T follicular helper cell (primary cell): ENCODE data around the gene BCL7A.

Experiments
- DNase-seq: peaks from one replicate; pipeline ENCODE4 v3.0.0-alpha.2; 2020; ENCODE audit warnings: low read depth

The BCL7A gene

GRCh38 chr12:122001466-122002209 lies 20.0 kb upstream of the BCL7A start:
- no peak for DNase-seq

GRCh38 chr12:122003651-122004611 lies 17.8 kb upstream of the BCL7A start:
- DNase-seq, result no peak

- no peak for DNase-seq
Observed at GRCh38 chr12:122004633-122005071, 17.0 kb upstream of the BCL7A start.

GRCh38 chr12:122005252-122005776 lies 16.4 kb upstream of the BCL7A start:
- DNase-seq, result no peak

GRCh38 chr12:122006186-122006926 lies 15.3 kb upstream of the BCL7A start:
- DNase-seq, result no peak

GRCh38 chr12:122009741-122010140 lies 11.9 kb upstream of the BCL7A start:
- DNase-seq, result no peak

- DNase-seq, result no peak
Observed at GRCh38 chr12:122012184-122012583, 9.5 kb upstream of the BCL7A start.

- DNase-seq, result no peak
Observed at GRCh38 chr12:122013136-122013535, 8.5 kb upstream of the BCL7A start.

- no peak for DNase-seq
Observed at GRCh38 chr12:122013791-122014590, 7.7 kb upstream of the BCL7A start.

GRCh38 chr12:122014781-122015180 lies 6.9 kb upstream of the BCL7A start:
- no peak for DNase-seq

- no peak for DNase-seq
Observed at GRCh38 chr12:122018457-122018856, 3.2 kb upstream of the BCL7A start.

GRCh38 chr12:122018937-122019336 lies 2.7 kb upstream of the BCL7A start:
- no peak for DNase-seq

- no peak for DNase-seq
Observed at GRCh38 chr12:122020795-122021192, 890 bp upstream of the BCL7A start.

- DNase-seq, result no peak
Observed at GRCh38 chr12:122021193-122021821, 377 bp upstream of the BCL7A start.

- DNase-seq, result peak; percentile 26
Observed at GRCh38 chr12:122022393-122023338, 982 bp downstream of the BCL7A start.

- DNase-seq, result no peak
Observed at GRCh38 chr12:122023339-122024131, 1.9 kb downstream of the BCL7A start.

- no peak for DNase-seq
Observed at GRCh38 chr12:122024132-122024785, 2.6 kb downstream of the BCL7A start.

GRCh38 chr12:122026706-122027333 lies 5.1 kb downstream of the BCL7A start:
- no peak for DNase-seq
